CD4-positive, alpha-beta T cell treated with Interleukin-6 for 4 hours (primary cell): ENCODE data around the gene FOLR2.

ENCODE experiments used
- DNase-seq: peaks from one replicate; pipeline ENCODE4 v3.0.0-alpha.2; 2020; ENCODE audit warnings: mixed read lengths

The FOLR2 gene

GRCh38 chr11:72208281-72208680 is 8.3 kb upstream of the FOLR2 start:
- no peak for DNase-seq

- DNase-seq, result no peak
Observed at GRCh38 chr11:72209101-72209500, 7.5 kb upstream of the FOLR2 start.

- no peak for DNase-seq
Observed at GRCh38 chr11:72217841-72218240, 1.2 kb downstream of the FOLR2 start.

- DNase-seq, result no peak
Observed at GRCh38 chr11:72218251-72218745, 1.7 kb downstream of the FOLR2 start.

- DNase-seq, result no peak
Observed at GRCh38 chr11:72220696-72221363, 4.2 kb downstream of the FOLR2 start.

GRCh38 chr11:72221386-72222075 is 4.9 kb downstream of the FOLR2 start:
- no peak for DNase-seq

GRCh38 chr11:72222106-72222891 is 5.7 kb downstream of the FOLR2 start:
- no peak for DNase-seq

GRCh38 chr11:72222907-72223614 is 6.5 kb downstream of the FOLR2 start:
- peak; percentile 98 for DNase-seq

GRCh38 chr11:72223615-72224563 is 7.3 kb downstream of the FOLR2 start:
- peak; percentile 69 for DNase-seq

GRCh38 chr11:72224564-72225410 is 8.2 kb downstream of the FOLR2 start, which contains the start of gene INPPL1:
INPPL1 (plus strand) TSS chr11:72224767; CDS start chr11:72224985, 218 bp downstream.
- DNase-seq, result peak; percentile 57

GRCh38 chr11:72225411-72225951 is 8.9 kb downstream of the FOLR2 start:
- DNase-seq, result peak; percentile 30

- no peak for DNase-seq
Observed at GRCh38 chr11:72226701-72227100, 10.1 kb downstream of the FOLR2 start.

GRCh38 chr11:72227316-72228228 is 11.0 kb downstream of the FOLR2 start:
- no peak for DNase-seq

- no peak for DNase-seq
Observed at GRCh38 chr11:72228229-72228843, 11.7 kb downstream of the FOLR2 start.

- no peak for DNase-seq
Observed at GRCh38 chr11:72228844-72229231, 12.2 kb downstream of the FOLR2 start.

GRCh38 chr11:72229336-72229924 is 12.8 kb downstream of the FOLR2 start:
- no peak for DNase-seq

- no peak for DNase-seq
Observed at GRCh38 chr11:72229925-72230763, 13.6 kb downstream of the FOLR2 start.
